ENCODE data around the gene COX14. TPM values are rescaled to one million over a fixed set of nuclear protein-coding genes. Genes with fewer than 3 reads are reported as not detected.
"Not testable (repeated sequence)": the region's sequence is repeated elsewhere in the genome, so short reads cannot be mapped to it uniquely, and the experiment has no call there.

COX14 gene
- total and polyA plus RNA-seq, 4 donors: 26.7 to 172 (median 53.5) TPM

DNA sequence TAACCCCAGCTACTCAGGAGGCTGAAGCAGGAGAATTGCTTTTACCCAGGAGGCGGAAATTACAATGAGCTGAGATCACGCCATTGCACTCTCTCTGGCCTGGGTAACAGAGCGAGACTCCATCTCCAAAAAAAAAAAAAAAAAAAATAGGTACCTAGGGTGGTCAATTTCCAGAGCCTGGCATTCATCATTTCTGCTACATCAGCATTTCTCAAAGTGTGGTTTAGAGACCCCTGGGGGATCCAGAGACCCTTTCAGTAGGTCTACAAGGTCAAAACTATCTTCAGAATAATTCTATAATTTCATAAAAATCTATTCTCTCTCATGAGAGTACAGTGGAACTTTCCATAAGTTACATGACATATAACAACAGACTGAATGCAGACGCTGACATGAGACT is 35.2 kb downstream of the COX14 start:
- TF ChIP-seq HNF4A (conservative IDR thresholded peaks at IDR 0.05) (no peak), FOXA1 (IDR thresholded peaks at IDR 0.05) (no peak), NR2F2 (IDR thresholded peaks at IDR 0.05) (no peak), FOXA2 (IDR thresholded peaks at IDR 0.05) (no peak), JUND (IDR thresholded peaks at IDR 0.05) (no peak)
- TF ChIP-seq, protein P1, sequence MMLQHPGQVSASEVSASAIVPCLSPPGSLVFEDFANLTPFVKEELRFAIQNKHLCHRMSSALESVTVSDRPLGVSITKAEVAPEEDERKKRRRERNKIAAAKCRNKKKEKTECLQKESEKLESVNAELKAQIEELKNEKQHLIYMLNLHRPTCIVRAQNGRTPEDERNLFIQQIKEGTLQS (IDR thresholded peaks at IDR 0.05): no peak
- TF ChIP-seq, protein P2, sequence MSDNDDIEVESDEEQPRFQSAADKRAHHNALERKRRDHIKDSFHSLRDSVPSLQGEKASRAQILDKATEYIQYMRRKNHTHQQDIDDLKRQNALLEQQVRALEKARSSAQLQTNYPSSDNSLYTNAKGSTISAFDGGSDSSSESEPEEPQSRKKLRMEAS (IDR thresholded peaks at IDR 0.05): no peak
- Histone ChIP-seq H3K27ac (ENCODE audit: low read depth in 1 of 2, low read length in 2 of 2) (no peak overlapping the region), H3K36me3 (ENCODE audit: control insufficient read depth in 4 of 4, insufficient read depth in 3 of 4, low read depth in 1 of 4, low read length in 3 of 4) (peaks cover 0 to 8% (median 2%) of the 10 kb centered on the region in 4 donors), H3K4me3 (ENCODE audit: low read depth in 1 of 3, low read length in 3 of 3) (no peak overlapping the region), H3K9me3 (ENCODE audit: control insufficient read depth in 4 of 4, low read length in 3 of 4) (no peaks in the 10 kb centered on the region), H3K9ac (ENCODE audit: low read depth in 1 of 2, low read length in 2 of 2) (no peak overlapping the region), H3K27me3 (ENCODE audit: control insufficient read depth in 4 of 4, insufficient read depth in 4 of 4, low read length in 3 of 4) (no peaks in the 10 kb centered on the region), H3K4me1 (ENCODE audit: control insufficient read depth in 4 of 4, insufficient read depth in 4 of 4, low read length in 3 of 4) (no peaks in the 10 kb centered on the region)
- WGBS: over 99% methylated on average over 4 of the region's 4 CpGs
- DNase-seq (ENCODE audit: low spot score): no peak

DNA sequence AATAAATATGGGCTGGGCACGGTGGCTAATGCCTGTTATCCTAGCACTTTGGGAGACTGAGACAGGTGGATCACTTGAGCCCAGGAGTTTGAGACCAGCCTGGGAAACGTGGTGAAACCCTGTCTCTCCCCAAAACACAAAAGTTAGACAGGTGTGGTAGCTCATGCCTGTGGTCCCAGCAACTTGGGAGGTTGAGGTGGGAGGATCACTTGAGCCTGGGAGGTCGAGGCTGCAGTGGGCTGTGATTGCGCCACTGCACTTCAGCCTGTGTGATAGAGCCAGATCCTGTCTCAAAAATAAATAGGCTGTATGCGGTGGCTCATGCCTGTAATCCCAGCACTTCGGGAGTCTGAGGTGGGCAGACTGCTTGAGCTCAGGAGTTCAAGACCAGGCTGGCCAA is 36.0 kb downstream of the COX14 start:
- 95% methylated on average over 6 of the region's 6 CpGs for WGBS
- not testable (repeated sequence) for H3K36me3 ChIP-seq (ENCODE audit: control insufficient read depth in 4 of 4, insufficient read depth in 3 of 4, low read depth in 1 of 4, low read length in 3 of 4); H3K9me3 ChIP-seq (ENCODE audit: control insufficient read depth in 4 of 4, low read length in 3 of 4); H3K27ac ChIP-seq (ENCODE audit: low read depth in 1 of 2, low read length in 2 of 2); H3K4me3 ChIP-seq (ENCODE audit: low read depth in 1 of 3, low read length in 3 of 3); H3K9ac ChIP-seq (ENCODE audit: low read depth in 1 of 2, low read length in 2 of 2); H3K4me1 ChIP-seq (ENCODE audit: control insufficient read depth in 4 of 4, insufficient read depth in 4 of 4, low read length in 3 of 4); H3K27me3 ChIP-seq (ENCODE audit: control insufficient read depth in 4 of 4, insufficient read depth in 4 of 4, low read length in 3 of 4); DNase-seq (ENCODE audit: low spot score)

DNA sequence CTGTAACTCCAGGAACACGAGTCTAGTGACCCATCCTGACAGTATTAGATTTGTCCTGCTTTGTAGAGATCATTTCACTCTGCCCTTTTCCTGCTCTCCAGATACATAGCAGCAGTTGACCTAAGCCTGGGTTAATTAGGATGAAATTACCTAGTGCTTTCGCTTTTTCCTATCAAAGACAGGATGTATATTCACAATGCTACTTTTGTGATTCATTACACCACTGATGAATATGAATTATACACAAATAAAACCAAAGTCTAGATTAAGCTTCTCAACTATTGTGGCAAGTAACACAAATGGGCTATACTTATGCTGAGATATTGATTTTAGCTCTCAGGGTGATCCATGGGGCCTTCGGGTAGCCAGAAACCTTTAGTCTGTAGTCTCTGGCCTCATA is 37.3 kb downstream of the COX14 start:
- WGBS: 75% methylated on average over 3 of the region's 3 CpGs
- TF ChIP-seq, protein P3, sequence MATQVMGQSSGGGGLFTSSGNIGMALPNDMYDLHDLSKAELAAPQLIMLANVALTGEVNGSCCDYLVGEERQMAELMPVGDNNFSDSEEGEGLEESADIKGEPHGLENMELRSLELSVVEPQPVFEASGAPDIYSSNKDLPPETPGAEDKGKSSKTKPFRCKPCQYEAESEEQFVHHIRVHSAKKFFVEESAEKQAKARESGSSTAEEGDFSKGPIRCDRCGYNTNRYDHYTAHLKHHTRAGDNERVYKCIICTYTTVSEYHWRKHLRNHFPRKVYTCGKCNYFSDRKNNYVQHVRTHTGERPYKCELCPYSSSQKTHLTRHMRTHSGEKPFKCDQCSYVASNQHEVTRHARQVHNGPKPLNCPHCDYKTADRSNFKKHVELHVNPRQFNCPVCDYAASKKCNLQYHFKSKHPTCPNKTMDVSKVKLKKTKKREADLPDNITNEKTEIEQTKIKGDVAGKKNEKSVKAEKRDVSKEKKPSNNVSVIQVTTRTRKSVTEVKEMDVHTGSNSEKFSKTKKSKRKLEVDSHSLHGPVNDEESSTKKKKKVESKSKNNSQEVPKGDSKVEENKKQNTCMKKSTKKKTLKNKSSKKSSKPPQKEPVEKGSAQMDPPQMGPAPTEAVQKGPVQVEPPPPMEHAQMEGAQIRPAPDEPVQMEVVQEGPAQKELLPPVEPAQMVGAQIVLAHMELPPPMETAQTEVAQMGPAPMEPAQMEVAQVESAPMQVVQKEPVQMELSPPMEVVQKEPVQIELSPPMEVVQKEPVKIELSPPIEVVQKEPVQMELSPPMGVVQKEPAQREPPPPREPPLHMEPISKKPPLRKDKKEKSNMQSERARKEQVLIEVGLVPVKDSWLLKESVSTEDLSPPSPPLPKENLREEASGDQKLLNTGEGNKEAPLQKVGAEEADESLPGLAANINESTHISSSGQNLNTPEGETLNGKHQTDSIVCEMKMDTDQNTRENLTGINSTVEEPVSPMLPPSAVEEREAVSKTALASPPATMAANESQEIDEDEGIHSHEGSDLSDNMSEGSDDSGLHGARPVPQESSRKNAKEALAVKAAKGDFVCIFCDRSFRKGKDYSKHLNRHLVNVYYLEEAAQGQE (IDR thresholded peaks at IDR 0.05): no peak
- TF ChIP-seq RXRA (IDR thresholded peaks at IDR 0.05) (no peak), EGR1 (IDR thresholded peaks at IDR 0.05; ENCODE audit: low read depth in 2 of 2) (no peak), HNF4G (IDR thresholded peaks at IDR 0.05) (no peak)

More for the DNA sequence above, 37.3 kb downstream of the COX14 start:
- Histone ChIP-seq H3K27me3 (ENCODE audit: control insufficient read depth in 4 of 4, insufficient read depth in 4 of 4, low read length in 3 of 4) (no peaks in the 10 kb centered on the region), H3K4me3 (ENCODE audit: low read depth in 1 of 3, low read length in 3 of 3) (no peak overlapping the region), H3K36me3 (ENCODE audit: control insufficient read depth in 4 of 4, insufficient read depth in 3 of 4, low read depth in 1 of 4, low read length in 3 of 4) (peaks cover 0 to 2% (median 0%) of the 10 kb centered on the region in 4 donors), H3K9me3 (ENCODE audit: control insufficient read depth in 4 of 4, low read length in 3 of 4) (no peaks in the 10 kb centered on the region), H3K9ac (ENCODE audit: low read depth in 1 of 2, low read length in 2 of 2) (no peak overlapping the region), H3K4me1 (ENCODE audit: control insufficient read depth in 4 of 4, insufficient read depth in 4 of 4, low read length in 3 of 4) (no peaks in the 10 kb centered on the region), H3K27ac (ENCODE audit: low read depth in 1 of 2, low read length in 2 of 2) (no peak overlapping the region)
- DNase-seq (ENCODE audit: low spot score): no peak

Data from liver (tissue), 9 donors.